GM15510 (cell line): ENCODE measurements around the gene SNTA1.

Experiments
- POLR2A ChIP-seq: IDR thresholded peaks from 3 replicates; pipeline ENCODE4 v1.6.1; 2011; ENCODE audit warnings: borderline replicate concordance; ENCODE audit not compliant: insufficient read length; ENCODE audit errors: extremely low read depth

SNTA1 gene

GRCh38 chr20:33443512-33444239 lies at the start of gene SNTA1:
SNTA1 (minus strand) TSS chr20:33443763; CDS start chr20:33443620, 143 bp downstream.
- TF ChIP-seq POLR2A: no peak

DNA sequence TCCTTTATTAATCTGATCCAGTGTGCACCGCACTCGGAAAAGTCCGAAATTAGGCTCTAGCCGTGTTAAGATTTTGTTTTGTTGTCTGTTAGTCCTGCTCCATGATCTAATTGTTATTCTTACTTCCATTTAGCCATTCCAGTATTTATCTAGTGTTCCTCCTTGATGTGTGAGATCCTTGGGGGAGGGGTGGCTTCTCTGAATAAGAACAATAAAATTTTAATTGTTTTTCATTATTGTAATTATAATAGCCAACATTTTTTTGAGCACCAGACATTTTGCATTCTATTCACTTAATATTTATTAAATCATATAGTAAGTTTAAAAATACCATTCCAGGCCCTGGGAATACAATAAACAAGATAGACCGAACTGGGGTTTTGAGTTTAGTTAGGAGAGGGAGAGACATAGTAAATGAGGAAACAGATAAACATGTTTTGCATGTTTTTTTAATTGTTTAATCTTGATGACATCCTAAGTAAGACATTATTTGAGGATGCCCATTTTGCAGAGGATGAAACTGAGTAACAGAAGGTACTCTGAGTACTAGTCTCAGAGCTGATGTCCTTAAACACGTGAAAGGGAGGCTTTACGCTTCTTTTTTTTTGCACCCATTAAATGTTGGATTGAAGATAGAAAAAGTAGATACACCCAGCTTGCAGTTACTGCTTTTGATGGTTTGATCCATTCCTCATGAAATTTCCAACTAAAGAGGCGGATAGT lies 47.5 kb upstream of the SNTA1 start:
- TF ChIP-seq POLR2A: no peak

- no peak for TF ChIP-seq POLR2A
Observed at GRCh38 chr20:33490023-33490933, 46.7 kb upstream of the SNTA1 start, which contains the start of gene CBFA2T2. CBFA2T2 (plus strand) TSS chr20:33490096; CDS start chr20:33490268, 172 bp downstream.

- TF ChIP-seq POLR2A: peak; percentile 96
Observed at GRCh38 chr20:33489495-33490022, 46.0 kb upstream of the SNTA1 start.

DNA sequence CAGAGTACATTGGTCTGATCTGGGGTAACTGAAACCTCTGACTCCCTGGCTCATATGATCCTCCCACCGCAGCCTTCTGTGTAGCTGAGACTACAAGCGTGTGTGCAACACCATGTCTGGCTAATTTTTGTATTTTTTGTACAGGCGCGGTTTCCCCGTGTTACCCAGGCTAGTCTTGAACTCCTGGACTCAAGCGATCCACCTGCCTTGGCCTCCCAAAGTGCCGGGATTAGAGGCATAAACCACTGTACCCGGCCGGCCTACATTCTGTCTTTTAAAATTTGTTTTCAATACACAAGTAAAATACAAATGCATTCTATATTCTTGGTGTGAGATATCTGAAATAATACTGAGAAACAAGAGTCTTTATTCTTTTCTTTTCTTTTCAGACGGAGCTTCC lies 44.6 kb upstream of the SNTA1 start:
- TF ChIP-seq POLR2A: no peak

DNA sequence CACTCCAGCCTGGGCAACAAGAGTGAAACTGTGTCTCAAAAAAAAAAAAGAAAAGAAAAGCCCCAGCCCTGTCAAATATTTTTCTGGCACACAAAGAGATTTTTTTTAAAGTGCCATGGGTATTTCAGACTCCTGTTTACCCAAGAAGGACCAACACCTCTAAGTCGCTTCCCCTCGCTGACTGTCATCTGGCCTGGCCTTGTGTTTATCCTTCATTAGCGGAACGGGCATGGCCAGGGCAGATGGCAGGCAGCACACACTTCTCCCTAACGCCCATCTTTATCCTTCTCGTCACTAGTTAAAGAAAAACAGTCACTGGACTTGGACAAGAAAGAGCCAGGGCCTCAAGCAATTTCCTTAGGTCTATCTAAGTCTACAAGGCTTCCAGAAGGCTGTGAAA lies 39.0 kb upstream of the SNTA1 start:
- no peak for TF ChIP-seq POLR2A

- TF ChIP-seq POLR2A: no peak
Observed at GRCh38 chr20:33481431-33481941, 37.9 kb upstream of the SNTA1 start.

GRCh38 chr20:33480048-33480447 lies 36.5 kb upstream of the SNTA1 start:
- TF ChIP-seq POLR2A: no peak

GRCh38 chr20:33477386-33478234 lies 34.0 kb upstream of the SNTA1 start:
- no peak for TF ChIP-seq POLR2A

- no peak for TF ChIP-seq POLR2A
Observed at GRCh38 chr20:33475381-33476152, 32.0 kb upstream of the SNTA1 start.

DNA sequence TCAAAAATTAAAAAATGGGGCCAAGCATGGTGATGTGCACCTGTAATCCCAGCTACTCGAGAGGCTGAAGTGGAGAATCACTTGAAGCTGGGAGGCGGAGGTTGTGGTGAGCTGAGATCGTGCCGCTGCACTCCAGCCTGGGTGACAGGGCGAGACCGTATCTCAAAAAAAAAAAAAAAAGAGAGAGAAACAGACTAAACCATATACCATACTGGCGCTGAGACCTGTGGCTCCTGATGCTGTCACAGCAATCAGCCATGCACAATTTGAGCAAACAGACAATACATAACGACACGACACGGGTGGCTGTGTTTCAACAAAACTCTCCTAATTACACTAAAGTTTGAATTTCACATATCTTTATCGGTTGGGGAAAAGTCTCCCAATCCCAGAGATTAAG lies 31.4 kb upstream of the SNTA1 start:
- no peak for TF ChIP-seq POLR2A

DNA sequence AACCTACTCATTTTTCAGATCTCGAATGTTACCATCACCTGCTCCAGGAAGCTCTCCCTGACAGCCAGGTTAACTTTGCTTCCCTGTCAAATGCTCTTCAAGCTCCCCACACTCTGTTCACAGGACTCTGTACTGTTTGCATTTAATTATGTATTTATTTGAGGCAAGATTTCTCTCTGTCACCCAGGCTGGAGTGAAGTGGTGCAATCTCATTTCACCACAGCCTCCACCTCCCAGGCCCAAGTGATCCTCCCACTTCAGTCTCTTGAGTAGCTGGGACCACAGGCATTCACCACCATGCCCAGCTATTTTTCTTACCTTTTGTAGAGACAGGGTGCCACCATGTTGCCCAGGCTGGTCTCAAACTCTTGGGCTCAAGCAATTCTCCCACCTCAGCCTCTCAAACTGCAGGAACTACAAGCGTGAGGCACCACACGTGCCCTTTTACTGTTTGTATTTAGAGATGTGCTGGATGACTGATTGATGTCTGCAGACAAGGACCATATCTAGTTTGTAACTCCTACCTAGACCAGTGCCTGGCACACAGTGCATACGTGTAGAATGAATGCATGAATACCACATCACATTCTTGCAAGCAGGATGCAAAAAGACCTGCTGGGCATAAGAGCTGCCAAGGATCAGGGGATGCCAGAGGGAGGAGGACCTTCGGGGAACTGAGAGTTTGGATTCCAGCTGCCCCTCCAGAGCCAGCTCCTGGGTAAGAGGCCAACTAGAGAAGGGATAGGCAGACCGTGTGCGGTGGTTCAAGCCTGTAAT lies 30.7 kb upstream of the SNTA1 start:
- TF ChIP-seq POLR2A: no peak
